Stomach (tissue), 4 donors: ENCODE measurements around the gene USP26.

Source experiments
- CTCF ChIP-seq, 7 experiments: fragments of 450-650 bp in 4 of 7; fragments of 200-600 bp in 3 of 7; sonication (generic) in 3 of 7; IDR thresholded peaks; one replicate each; pipeline ENCODE4 v1.5.1; 2016 to 2019; ENCODE audit warnings: antibody characterized with exemption in 7 of 7, control low read depth in 2 of 7, mild to moderate bottlenecking in 1 of 7
- POLR2A ChIP-seq, 4 donors: fragments of 450-650 bp; IDR thresholded peaks; one replicate each; pipeline ENCODE4 v1.6.1; 2016; ENCODE audit warnings: antibody characterized with exemption in 4 of 4, control low read depth in 2 of 4, mild to moderate bottlenecking in 1 of 4, moderate library complexity in 1 of 4
- POLR2AphosphoS5 ChIP-seq, 3 donors: sonication (generic); formaldehyde crosslinking; IDR thresholded peaks; one replicate each; pipeline ENCODE4 v1.6.1; 2016; ENCODE audit warnings: antibody characterized with exemption in 3 of 3

- TF ChIP-seq CTCF (IDR thresholded peaks at IDR 0.05) = no peak
- no peak for TF ChIP-seq POLR2A (IDR thresholded peaks at IDR 0.05)
- TF ChIP-seq POLR2AphosphoS5 (IDR thresholded peaks at IDR 0.05) = no peak
These were observed 7.5 kb downstream of the USP26 start for GRCh38 chrX:133089411-133089810.
